Fibroblast of lung (primary cell): Measurements from ENCODE around the gene ACTA1. TPM values are rescaled to one million over a fixed set of nuclear protein-coding genes. Genes with fewer than 3 reads are reported as not detected.

Experiments used
- DNase-seq, 2 donors: peaks; one replicate each; pipeline versions ENCODE4 v3.0.0 to v3.0.0-alpha.2; 2010; ENCODE audit warnings: low read depth in 2 of 2
- H2AFZ ChIP-seq: 2 replicates; pipeline ENCODE4 v1.5.1; 2012; ENCODE audit warnings: low read length, control low read depth, inconsistent platforms
- H3K27ac ChIP-seq: 2 replicates; pipeline ENCODE4 v1.5.1; 2011; ENCODE audit warnings: low read length, control low read depth; ENCODE audit not compliant: insufficient read depth
- H3K27me3 ChIP-seq: 2 replicates; pipeline ENCODE4 v1.5.1; 2011; ENCODE audit warnings: mild to moderate bottlenecking, low read length; ENCODE audit not compliant: control insufficient read depth, insufficient read depth
- H3K36me3 ChIP-seq: 2 replicates; pipeline ENCODE4 v1.5.1; 2011; ENCODE audit warnings: low read length; ENCODE audit not compliant: control insufficient read depth, insufficient read depth
- H3K4me1 ChIP-seq: 2 replicates; pipeline ENCODE4 v1.5.1; 2011; ENCODE audit warnings: low read length; ENCODE audit not compliant: control insufficient read depth, insufficient read depth; ENCODE audit errors: extremely low read depth
- H3K4me2 ChIP-seq: 2 replicates; pipeline ENCODE4 v1.5.1; 2011; ENCODE audit warnings: low read length, control low read depth; ENCODE audit not compliant: insufficient read depth; ENCODE audit errors: extremely low read depth
- H3K4me3 ChIP-seq, 4 experiments: fragments of 200-600 bp in 1 of 4; sonication (generic) in 1 of 4; replicated peaks in 1 of 4; 2 replicates each; pipeline ENCODE4 v1.5.1; 2011 to 2016; ENCODE audit warnings: low read length in 4 of 4, low read depth in 3 of 4, mild to moderate bottlenecking in 3 of 4, control low read depth in 2 of 4, inconsistent platforms in 1 of 4, mixed read lengths in 1 of 4; ENCODE audit not compliant: insufficient read depth in 1 of 4; ENCODE audit errors: control extremely low read depth in 1 of 4
- H3K79me2 ChIP-seq: 2 replicates; pipeline ENCODE4 v1.5.1; 2012; ENCODE audit warnings: mild to moderate bottlenecking, low read length, inconsistent platforms; ENCODE audit not compliant: control insufficient read depth, insufficient read depth
- H3K9ac ChIP-seq: 2 replicates; pipeline ENCODE4 v1.5.1; 2011; ENCODE audit warnings: mild to moderate bottlenecking, low read length, control low read depth; ENCODE audit not compliant: insufficient read depth
- H3K9me3 ChIP-seq: 2 replicates; pipeline ENCODE4 v1.5.1; 2012; ENCODE audit warnings: low read depth, low read length; ENCODE audit not compliant: control insufficient read depth, insufficient read depth
- H4K20me1 ChIP-seq: 2 replicates; pipeline ENCODE4 v1.5.1; 2011; ENCODE audit warnings: low read length; ENCODE audit not compliant: control insufficient read depth, insufficient read depth; ENCODE audit errors: extremely low read depth
- CTCF ChIP-seq, 2 donors: IDR thresholded peaks in 1 of 2; conservative IDR thresholded peaks in 1 of 2; 1 replicate in 1 of 2; 2 replicates in 1 of 2; pipeline ENCODE4 v1.5.1; 2011 to 2012; ENCODE audit warnings: low read length in 2 of 2, control low read depth in 1 of 2, inconsistent platforms in 1 of 2, low read depth in 1 of 2, mild to moderate bottlenecking in 1 of 2
- EZH2 ChIP-seq: IDR thresholded peaks from 2 replicates; pipeline ENCODE4 v1.5.1; 2012; ENCODE audit warnings: low read length, control low read depth, mild to moderate bottlenecking; ENCODE audit errors: missing control alignments
- polyA plus RNA-seq, 2 donors: library from polyadenylated mRNA; depleted of rRNA in 1 of 2; stranded (reverse) in 1 of 2; unstranded in 1 of 2; fragments of >200 nt; gene quantifications; 2 replicates each; pipeline ENCODE4 v1.2.1, GENCODE V29; 2011 to 2012; ENCODE audit warnings: missing spikeins in 1 of 2
- total RNA-seq: library from RNA; depleted of rRNA; stranded (reverse); fragments of >200 nt; gene quantifications from 2 replicates; pipeline ENCODE4 v1.2.1, GENCODE V29; 2014

ACTA1 gene
- total and polyA plus RNA-seq, 2 donors (not counting 1 experiment from before 2014, with no cell fraction given), result not detected

GRCh38 chr1:229448354-229448753 is 14.5 kb upstream of the ACTA1 start:
- no peak overlapping the region for H3K9ac ChIP-seq
- no peak for DNase-seq
- no peak for TF ChIP-seq EZH2
- no peak for TF ChIP-seq CTCF (conservative IDR thresholded peaks at IDR 0.05 in 1 of 2, IDR thresholded peaks at IDR 0.05 in 1 of 2; ENCODE audit: low read depth in 1 of 2, low read length in 2 of 2)
- H3K36me3 ChIP-seq, result no peaks in the 10 kb centered on the region
- H3K27me3 ChIP-seq, result no peaks in the 10 kb centered on the region
- H3K79me2 ChIP-seq, result no peaks in the 10 kb centered on the region
- H3K27ac ChIP-seq, result no peak overlapping the region
- H3K4me3 ChIP-seq, result no peak overlapping the region
- H3K9me3 ChIP-seq, result no peaks in the 10 kb centered on the region
- H4K20me1 ChIP-seq, result no peaks in the 10 kb centered on the region
- H3K4me1 ChIP-seq, result no peaks in the 10 kb centered on the region
- no peak overlapping the region for H2AFZ ChIP-seq
- H3K4me2 ChIP-seq, result no peak overlapping the region

- Histone ChIP-seq H3K27me3 (no peaks in the 10 kb centered on the region), H3K4me3 (no peak overlapping the region), H3K36me3 (no peaks in the 10 kb centered on the region), H3K4me1 (no peaks in the 10 kb centered on the region), H2AFZ (no peak overlapping the region), H3K4me2 (no peak overlapping the region), H3K27ac (no peak overlapping the region), H3K79me2 (no peaks in the 10 kb centered on the region), H4K20me1 (no peaks in the 10 kb centered on the region), H3K9me3 (no peaks in the 10 kb centered on the region), H3K9ac (no peak overlapping the region)
- TF ChIP-seq CTCF (conservative IDR thresholded peaks at IDR 0.05 in 1 of 2, IDR thresholded peaks at IDR 0.05 in 1 of 2; ENCODE audit: low read depth in 1 of 2, low read length in 2 of 2) (no peak), EZH2 (no peak)
- no peak for DNase-seq
These were observed 13.9 kb upstream of the ACTA1 start for GRCh38 chr1:229447809-229448252.

- H4K20me1 ChIP-seq, result no peaks in the 10 kb centered on the region
- DNase-seq, result no peak
These were observed 11.9 kb upstream of the ACTA1 start for GRCh38 chr1:229445828-229446227.

More at GRCh38 chr1:229445828-229446227, 11.9 kb upstream of the ACTA1 start:
- H3K4me2 ChIP-seq, result no peak overlapping the region
- H3K9me3 ChIP-seq, result no peaks in the 10 kb centered on the region
- peaks cover 2% of the 10 kb centered on the region for H3K4me1 ChIP-seq
- no peak overlapping the region for H3K4me3 ChIP-seq
- TF ChIP-seq CTCF (conservative IDR thresholded peaks at IDR 0.05 in 1 of 2, IDR thresholded peaks at IDR 0.05 in 1 of 2; ENCODE audit: low read depth in 1 of 2, low read length in 2 of 2) (no peak), EZH2 (no peak)
- no peaks in the 10 kb centered on the region for H3K27me3 ChIP-seq
- no peak overlapping the region for H2AFZ ChIP-seq
- H3K36me3 ChIP-seq, result no peaks in the 10 kb centered on the region
- H3K9ac ChIP-seq, result no peak overlapping the region
- H3K79me2 ChIP-seq, result no peaks in the 10 kb centered on the region
- H3K27ac ChIP-seq, result no peak overlapping the region
